Measurements from ENCODE around the gene KSR1. TPM values are rescaled to one million over a fixed set of nuclear protein-coding genes. Genes with fewer than 3 reads are reported as not detected.

Gene KSR1
- total RNA-seq, 1 experiment from 2014 or later = 21.7 TPM

DNA sequence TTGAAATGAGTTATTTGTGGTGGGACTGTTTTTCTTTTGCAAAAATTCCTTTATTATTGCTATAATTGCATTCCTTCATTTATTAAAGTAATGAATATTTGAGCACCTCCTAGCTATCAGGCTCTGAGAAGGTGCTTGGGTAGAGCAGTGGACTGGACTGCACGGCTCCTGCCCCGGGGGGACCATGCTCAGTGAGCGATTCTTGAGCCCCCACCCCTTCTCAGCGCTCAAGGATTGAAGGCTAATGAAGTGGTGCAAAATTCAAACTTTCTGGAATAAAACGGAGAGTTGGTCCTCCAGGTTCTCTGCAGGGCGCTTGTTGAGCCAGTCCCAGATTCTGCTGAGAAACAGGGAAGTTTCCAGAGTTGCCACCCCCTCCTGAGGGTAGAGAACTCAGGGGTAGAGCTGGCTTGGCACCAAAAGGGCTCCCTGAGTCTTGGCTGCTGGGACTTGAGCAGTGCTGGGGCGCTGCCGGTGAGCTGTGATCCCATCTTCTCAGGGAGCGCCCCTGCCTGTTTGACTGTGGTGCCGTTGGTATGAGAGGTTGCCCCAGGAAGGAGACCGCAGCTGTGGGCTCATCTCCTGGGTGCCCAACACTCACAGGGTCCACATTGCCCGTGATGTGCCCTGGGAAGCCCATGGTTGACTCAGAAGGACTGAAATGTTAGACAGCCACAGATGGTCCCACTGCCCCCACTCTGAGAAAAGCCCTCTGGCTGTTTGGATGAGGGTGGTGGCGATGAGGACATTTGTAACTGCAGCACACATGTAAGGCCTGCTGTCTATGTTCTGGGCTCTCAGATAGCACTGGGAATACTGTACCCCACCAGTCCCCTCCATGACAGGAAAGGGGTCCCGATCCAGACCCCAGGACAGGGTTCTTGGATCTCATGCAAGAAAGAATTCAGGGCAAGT lies 20.0 kb downstream of the KSR1 start:
- BruUV-seq (replicated peaks) = no TSS peak
- no peaks in the 10 kb centered on the region for H3K9me3 ChIP-seq (ENCODE audit: control insufficient read depth, insufficient read depth, low read depth, low read length)
- ATAC-seq (no peak), DNase-seq (ENCODE audit: low read depth, low spot score) (no peak)
- no peak overlapping the region for H3K4me3 ChIP-seq (ENCODE audit: low read depth in 2 of 2, low read length in 2 of 2)
- TF ChIP-seq, protein P1, sequence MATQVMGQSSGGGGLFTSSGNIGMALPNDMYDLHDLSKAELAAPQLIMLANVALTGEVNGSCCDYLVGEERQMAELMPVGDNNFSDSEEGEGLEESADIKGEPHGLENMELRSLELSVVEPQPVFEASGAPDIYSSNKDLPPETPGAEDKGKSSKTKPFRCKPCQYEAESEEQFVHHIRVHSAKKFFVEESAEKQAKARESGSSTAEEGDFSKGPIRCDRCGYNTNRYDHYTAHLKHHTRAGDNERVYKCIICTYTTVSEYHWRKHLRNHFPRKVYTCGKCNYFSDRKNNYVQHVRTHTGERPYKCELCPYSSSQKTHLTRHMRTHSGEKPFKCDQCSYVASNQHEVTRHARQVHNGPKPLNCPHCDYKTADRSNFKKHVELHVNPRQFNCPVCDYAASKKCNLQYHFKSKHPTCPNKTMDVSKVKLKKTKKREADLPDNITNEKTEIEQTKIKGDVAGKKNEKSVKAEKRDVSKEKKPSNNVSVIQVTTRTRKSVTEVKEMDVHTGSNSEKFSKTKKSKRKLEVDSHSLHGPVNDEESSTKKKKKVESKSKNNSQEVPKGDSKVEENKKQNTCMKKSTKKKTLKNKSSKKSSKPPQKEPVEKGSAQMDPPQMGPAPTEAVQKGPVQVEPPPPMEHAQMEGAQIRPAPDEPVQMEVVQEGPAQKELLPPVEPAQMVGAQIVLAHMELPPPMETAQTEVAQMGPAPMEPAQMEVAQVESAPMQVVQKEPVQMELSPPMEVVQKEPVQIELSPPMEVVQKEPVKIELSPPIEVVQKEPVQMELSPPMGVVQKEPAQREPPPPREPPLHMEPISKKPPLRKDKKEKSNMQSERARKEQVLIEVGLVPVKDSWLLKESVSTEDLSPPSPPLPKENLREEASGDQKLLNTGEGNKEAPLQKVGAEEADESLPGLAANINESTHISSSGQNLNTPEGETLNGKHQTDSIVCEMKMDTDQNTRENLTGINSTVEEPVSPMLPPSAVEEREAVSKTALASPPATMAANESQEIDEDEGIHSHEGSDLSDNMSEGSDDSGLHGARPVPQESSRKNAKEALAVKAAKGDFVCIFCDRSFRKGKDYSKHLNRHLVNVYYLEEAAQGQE (IDR thresholded peaks at IDR 0.05; ENCODE audit: insufficient read depth in 1 of 2, low read depth in 2 of 2, low read length in 1 of 2) = no peak
- TF ChIP-seq TCF7L2 (IDR thresholded peaks at IDR 0.05; ENCODE audit: low read depth, low read length) (no peak), POLR2AphosphoS5 (IDR thresholded peaks at IDR 0.05; ENCODE audit: low read depth, low read length) (no peak), SIN3A (IDR thresholded peaks at IDR 0.05; ENCODE audit: borderline replicate concordance, insufficient read depth, low read depth, low read length) (no peak)
- TF ChIP-seq, protein P2, sequence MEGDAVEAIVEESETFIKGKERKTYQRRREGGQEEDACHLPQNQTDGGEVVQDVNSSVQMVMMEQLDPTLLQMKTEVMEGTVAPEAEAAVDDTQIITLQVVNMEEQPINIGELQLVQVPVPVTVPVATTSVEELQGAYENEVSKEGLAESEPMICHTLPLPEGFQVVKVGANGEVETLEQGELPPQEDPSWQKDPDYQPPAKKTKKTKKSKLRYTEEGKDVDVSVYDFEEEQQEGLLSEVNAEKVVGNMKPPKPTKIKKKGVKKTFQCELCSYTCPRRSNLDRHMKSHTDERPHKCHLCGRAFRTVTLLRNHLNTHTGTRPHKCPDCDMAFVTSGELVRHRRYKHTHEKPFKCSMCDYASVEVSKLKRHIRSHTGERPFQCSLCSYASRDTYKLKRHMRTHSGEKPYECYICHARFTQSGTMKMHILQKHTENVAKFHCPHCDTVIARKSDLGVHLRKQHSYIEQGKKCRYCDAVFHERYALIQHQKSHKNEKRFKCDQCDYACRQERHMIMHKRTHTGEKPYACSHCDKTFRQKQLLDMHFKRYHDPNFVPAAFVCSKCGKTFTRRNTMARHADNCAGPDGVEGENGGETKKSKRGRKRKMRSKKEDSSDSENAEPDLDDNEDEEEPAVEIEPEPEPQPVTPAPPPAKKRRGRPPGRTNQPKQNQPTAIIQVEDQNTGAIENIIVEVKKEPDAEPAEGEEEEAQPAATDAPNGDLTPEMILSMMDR (IDR thresholded peaks at IDR 0.05) = no peak
- intact Hi-C loops (cut with micrococcal nuclease; ENCODE audit: unreplicated experiment) = no loop called here
- H3K36me3 ChIP-seq (ENCODE audit: control insufficient read depth, insufficient read depth, low read length) = no peaks in the 10 kb centered on the region
- H3K27ac ChIP-seq (ENCODE audit: low read length) = no peak overlapping the region
- peaks cover 23% of the 10 kb centered on the region for H3K4me1 ChIP-seq (ENCODE audit: control insufficient read depth, insufficient read depth, low read length)
- no peaks in the 10 kb centered on the region for H3K27me3 ChIP-seq (ENCODE audit: control insufficient read depth, insufficient read depth, low read length)
- in situ Hi-C loops (cut with HindIII; ENCODE audit: low pct_unique_long_range_greater_than_20kb, low sequenced_read_pairs) = no loop called here
- ChIA-PET CTCF (interaction anchor here (1.1 kb wide), 1 partner anchor 20 kb away, joined by 4 read pairs; the partner anchor contains the start of gene KSR1), POLR2A (no interaction called here)

DNA sequence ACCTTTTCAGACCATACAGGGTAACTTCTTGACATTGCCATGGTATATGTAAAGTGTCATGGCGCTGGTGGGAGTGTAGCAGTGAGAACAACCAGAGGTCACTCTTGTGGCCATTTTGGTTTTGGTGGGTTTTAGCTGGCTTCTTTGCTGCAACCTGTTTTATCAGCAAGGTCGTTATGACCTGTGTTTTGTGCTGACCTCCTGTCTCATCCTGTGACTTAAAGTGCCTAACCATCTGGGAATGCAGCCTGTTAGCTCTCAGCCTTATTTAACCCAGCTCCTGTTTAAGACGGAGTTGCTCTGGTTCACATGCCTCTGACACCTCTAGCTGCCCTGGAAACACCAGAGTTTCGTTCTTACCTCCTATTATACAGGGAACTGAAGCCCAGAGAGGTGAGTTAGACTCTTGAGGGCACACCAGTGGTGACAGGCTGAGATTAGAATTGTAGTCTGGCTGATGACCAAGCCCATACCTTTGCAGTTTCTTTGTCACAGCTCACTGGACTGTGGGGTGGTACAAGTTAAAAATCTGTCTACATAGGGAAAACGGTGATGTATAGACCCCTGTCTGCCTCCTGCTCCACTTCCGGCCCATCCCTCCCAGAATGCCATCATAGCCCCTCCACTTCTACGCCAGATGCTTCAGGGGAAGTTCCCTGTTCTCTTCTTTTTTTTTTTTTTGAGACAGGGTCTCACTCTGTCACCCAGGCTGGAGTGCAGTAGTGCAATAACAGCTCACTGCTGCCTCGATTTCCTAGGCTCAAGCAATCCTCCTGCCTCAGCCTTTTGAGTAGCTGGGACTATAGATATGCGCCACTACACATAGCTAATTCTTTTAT lies 21.0 kb downstream of the KSR1 start:
- Histone ChIP-seq H3K4me1 (ENCODE audit: control insufficient read depth, insufficient read depth, low read length) (peaks cover 15% of the 10 kb centered on the region), H3K4me3 (ENCODE audit: low read depth in 2 of 2, low read length in 2 of 2) (no peak overlapping the region), H3K27ac (ENCODE audit: low read length) (no peak overlapping the region), H3K9me3 (ENCODE audit: control insufficient read depth, insufficient read depth, low read depth, low read length) (no peaks in the 10 kb centered on the region), H3K27me3 (ENCODE audit: control insufficient read depth, insufficient read depth, low read length) (no peaks in the 10 kb centered on the region), H3K36me3 (ENCODE audit: control insufficient read depth, insufficient read depth, low read length) (no peaks in the 10 kb centered on the region)
- BruUV-seq (replicated peaks) = no TSS peak
- TF ChIP-seq TCF7L2 (IDR thresholded peaks at IDR 0.05; ENCODE audit: low read depth, low read length) (no peak), POLR2AphosphoS5 (IDR thresholded peaks at IDR 0.05; ENCODE audit: low read depth, low read length) (no peak)
- TF ChIP-seq, protein P2 (IDR thresholded peaks at IDR 0.05) = no peak
- ATAC-seq (no peak), DNase-seq (ENCODE audit: low read depth, low spot score) (no peak)
- in situ Hi-C loops (cut with HindIII; ENCODE audit: low pct_unique_long_range_greater_than_20kb, low sequenced_read_pairs) (no loop called here), intact Hi-C loops (cut with micrococcal nuclease; ENCODE audit: unreplicated experiment) (no loop called here)
- CTCF ChIA-PET = interaction anchor here (1.1 kb wide), 1 partner anchor 21 kb away, joined by 4 read pairs; the partner anchor contains the start of gene KSR1
- POLR2A ChIA-PET = no interaction called here

All from Panc1 (cell line).